Thyroid gland (tissue), 4 donors: ENCODE results near the gene MYH4.

Experiments used
- POLR2A ChIP-seq, 2 donors: fragments of 450-650 bp; IDR thresholded peaks; one replicate each; pipeline ENCODE4 v1.6.1; 2017; ENCODE audit warnings: antibody characterized with exemption in 2 of 2, mild to moderate bottlenecking in 2 of 2, moderate library complexity in 1 of 2
- TF ChIP-seq, protein P1 (sequence below), 6 experiments: fragments of 200-600 bp in 3 of 6; fragments of 450-650 bp in 3 of 6; sonication (generic) in 3 of 6; IDR thresholded peaks; one replicate each; pipeline ENCODE4 v1.5.1; 2016 to 2019; ENCODE audit warnings: antibody characterized with exemption in 6 of 6, mild to moderate bottlenecking in 2 of 6, inconsistent platforms in 1 of 6, moderate library complexity in 1 of 6

- TF ChIP-seq, protein P1, sequence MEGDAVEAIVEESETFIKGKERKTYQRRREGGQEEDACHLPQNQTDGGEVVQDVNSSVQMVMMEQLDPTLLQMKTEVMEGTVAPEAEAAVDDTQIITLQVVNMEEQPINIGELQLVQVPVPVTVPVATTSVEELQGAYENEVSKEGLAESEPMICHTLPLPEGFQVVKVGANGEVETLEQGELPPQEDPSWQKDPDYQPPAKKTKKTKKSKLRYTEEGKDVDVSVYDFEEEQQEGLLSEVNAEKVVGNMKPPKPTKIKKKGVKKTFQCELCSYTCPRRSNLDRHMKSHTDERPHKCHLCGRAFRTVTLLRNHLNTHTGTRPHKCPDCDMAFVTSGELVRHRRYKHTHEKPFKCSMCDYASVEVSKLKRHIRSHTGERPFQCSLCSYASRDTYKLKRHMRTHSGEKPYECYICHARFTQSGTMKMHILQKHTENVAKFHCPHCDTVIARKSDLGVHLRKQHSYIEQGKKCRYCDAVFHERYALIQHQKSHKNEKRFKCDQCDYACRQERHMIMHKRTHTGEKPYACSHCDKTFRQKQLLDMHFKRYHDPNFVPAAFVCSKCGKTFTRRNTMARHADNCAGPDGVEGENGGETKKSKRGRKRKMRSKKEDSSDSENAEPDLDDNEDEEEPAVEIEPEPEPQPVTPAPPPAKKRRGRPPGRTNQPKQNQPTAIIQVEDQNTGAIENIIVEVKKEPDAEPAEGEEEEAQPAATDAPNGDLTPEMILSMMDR (IDR thresholded peaks at IDR 0.05) = no peak
- TF ChIP-seq POLR2A (IDR thresholded peaks at IDR 0.05) = no peak
Measured at GRCh38 chr17:10492004-10492403, 22.6 kb upstream of the MYH4 start.
